ENCODE data around the gene APOA1.

DNA sequence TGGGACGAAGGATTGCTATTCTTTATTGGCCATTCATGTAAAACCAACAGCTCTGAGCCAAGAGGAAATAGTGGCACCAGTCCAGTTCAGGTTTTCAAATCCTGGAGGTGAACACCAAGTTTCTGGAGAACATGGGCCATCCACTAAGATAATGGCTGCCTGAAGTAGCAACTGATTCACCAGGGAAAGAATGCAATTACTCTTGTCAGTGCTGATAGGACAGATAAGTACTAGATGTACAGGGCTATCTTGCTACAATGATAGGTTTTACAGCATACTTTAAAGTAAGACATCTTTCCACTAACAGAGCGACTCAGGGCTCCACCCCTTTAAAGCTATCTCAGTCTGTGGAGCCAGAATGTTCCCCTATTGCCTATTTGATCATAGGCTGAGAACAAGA lies 36.8 kb upstream of the APOA1 start:
- TF ChIP-seq EP300 (IDR thresholded peaks at IDR 0.05), result no peak
- TF ChIP-seq, protein P1, sequence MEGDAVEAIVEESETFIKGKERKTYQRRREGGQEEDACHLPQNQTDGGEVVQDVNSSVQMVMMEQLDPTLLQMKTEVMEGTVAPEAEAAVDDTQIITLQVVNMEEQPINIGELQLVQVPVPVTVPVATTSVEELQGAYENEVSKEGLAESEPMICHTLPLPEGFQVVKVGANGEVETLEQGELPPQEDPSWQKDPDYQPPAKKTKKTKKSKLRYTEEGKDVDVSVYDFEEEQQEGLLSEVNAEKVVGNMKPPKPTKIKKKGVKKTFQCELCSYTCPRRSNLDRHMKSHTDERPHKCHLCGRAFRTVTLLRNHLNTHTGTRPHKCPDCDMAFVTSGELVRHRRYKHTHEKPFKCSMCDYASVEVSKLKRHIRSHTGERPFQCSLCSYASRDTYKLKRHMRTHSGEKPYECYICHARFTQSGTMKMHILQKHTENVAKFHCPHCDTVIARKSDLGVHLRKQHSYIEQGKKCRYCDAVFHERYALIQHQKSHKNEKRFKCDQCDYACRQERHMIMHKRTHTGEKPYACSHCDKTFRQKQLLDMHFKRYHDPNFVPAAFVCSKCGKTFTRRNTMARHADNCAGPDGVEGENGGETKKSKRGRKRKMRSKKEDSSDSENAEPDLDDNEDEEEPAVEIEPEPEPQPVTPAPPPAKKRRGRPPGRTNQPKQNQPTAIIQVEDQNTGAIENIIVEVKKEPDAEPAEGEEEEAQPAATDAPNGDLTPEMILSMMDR (IDR thresholded peaks at IDR 0.05), result no peak
- TF ChIP-seq POLR2A (IDR thresholded peaks at IDR 0.05), result no peak

Data from gastroesophageal sphincter (tissue), 3 donors.